ENCODE results near the gene PPM1L. TPM values are rescaled to one million over a fixed set of nuclear protein-coding genes. Genes with fewer than 3 reads are reported as not detected.

The PPM1L gene
- polyA plus RNA-seq, 3 donors, result 5.5 to 9.9 (median 7.8) TPM

GRCh38 chr3:160996811-160997210 is 240.8 kb downstream of the PPM1L start:
- Histone ChIP-seq H3K27ac (ENCODE audit: low read depth in 1 of 2, low read length in 2 of 2) (no peak overlapping the region), H3K27me3 (ENCODE audit: control insufficient read depth in 2 of 2, insufficient read depth in 2 of 2, low read length in 2 of 2) (no peaks in the 10 kb centered on the region), H3K4me2 (replicated peaks; ENCODE audit: extremely low read depth, low read length, poor library complexity, severe bottlenecking) (no peak overlapping the region), H3K9ac (ENCODE audit: insufficient read depth, low read length, poor library complexity, severe bottlenecking) (no peak overlapping the region), H3K4me1 (ENCODE audit: control insufficient read depth in 1 of 2, insufficient read depth in 2 of 2, low read length in 2 of 2) (no peaks in the 10 kb centered on the region), H4K20me1 (ENCODE audit: insufficient read depth, low read length) (no peaks in the 10 kb centered on the region), H3K36me3 (replicated peaks in 1 of 2; ENCODE audit: control insufficient read depth in 1 of 2, insufficient read depth in 2 of 2, low read length in 2 of 2) (no peaks in the 10 kb centered on the region), H2AFZ (ENCODE audit: insufficient read depth, low read depth, low read length, poor library complexity, severe bottlenecking) (no peak overlapping the region), H3K9me3 (replicated peaks in 1 of 2; ENCODE audit: control insufficient read depth in 1 of 2, insufficient read depth in 1 of 2, low read length in 2 of 2) (no peaks in the 10 kb centered on the region), H3K4me3 (replicated peaks in 1 of 3; ENCODE audit: low read depth in 2 of 3, low read length in 3 of 3) (no peak overlapping the region), H3K79me2 (ENCODE audit: insufficient read depth, low read length) (no peaks in the 10 kb centered on the region)
- no peak for DNase-seq
- H3K27ac Mint-ChIP-seq, result no peak overlapping the region
- peaks cover 0 to 3% (median 2%) of the 10 kb centered on the region in 3 donors for H3K27me3 Mint-ChIP-seq (ENCODE audit: low read depth in 3 of 3)
- H3K36me3 Mint-ChIP-seq, result peaks cover 5% of the 10 kb centered on the region in 2 donors
- no peaks in the 10 kb centered on the region for H3K4me1 Mint-ChIP-seq
- intact Hi-C loops (cut with micrococcal nuclease), result no loop called here
- H3K4me3 Mint-ChIP-seq, result no peak overlapping the region
- peaks cover 0 to 7% (median 4%) of the 10 kb centered on the region in 7 donors for H3K9me3 Mint-ChIP-seq
- TF ChIP-seq, protein P1, sequence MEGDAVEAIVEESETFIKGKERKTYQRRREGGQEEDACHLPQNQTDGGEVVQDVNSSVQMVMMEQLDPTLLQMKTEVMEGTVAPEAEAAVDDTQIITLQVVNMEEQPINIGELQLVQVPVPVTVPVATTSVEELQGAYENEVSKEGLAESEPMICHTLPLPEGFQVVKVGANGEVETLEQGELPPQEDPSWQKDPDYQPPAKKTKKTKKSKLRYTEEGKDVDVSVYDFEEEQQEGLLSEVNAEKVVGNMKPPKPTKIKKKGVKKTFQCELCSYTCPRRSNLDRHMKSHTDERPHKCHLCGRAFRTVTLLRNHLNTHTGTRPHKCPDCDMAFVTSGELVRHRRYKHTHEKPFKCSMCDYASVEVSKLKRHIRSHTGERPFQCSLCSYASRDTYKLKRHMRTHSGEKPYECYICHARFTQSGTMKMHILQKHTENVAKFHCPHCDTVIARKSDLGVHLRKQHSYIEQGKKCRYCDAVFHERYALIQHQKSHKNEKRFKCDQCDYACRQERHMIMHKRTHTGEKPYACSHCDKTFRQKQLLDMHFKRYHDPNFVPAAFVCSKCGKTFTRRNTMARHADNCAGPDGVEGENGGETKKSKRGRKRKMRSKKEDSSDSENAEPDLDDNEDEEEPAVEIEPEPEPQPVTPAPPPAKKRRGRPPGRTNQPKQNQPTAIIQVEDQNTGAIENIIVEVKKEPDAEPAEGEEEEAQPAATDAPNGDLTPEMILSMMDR (IDR thresholded peaks at IDR 0.05), result no peak

- Mint-ChIP-seq H3K27ac (no peak overlapping the region), H3K27me3 (ENCODE audit: low read depth in 3 of 3) (peaks cover 0 to 3% (median 2%) of the 10 kb centered on the region in 3 donors), H3K4me3 (no peak overlapping the region), H3K36me3 (peaks cover 0 to 5% of the 10 kb centered on the region in 2 donors), H3K4me1 (no peaks in the 10 kb centered on the region), H3K9me3 (peaks cover 0 to 8% (median 4%) of the 10 kb centered on the region in 7 donors)
- no peak overlapping the region for H3K4me3 ChIP-seq (replicated peaks in 1 of 3; ENCODE audit: low read depth in 2 of 3, low read length in 3 of 3)
- WGBS (ENCODE audit: insufficient coverage), result no CpG with 5 or more reads among the region's 1 CpG
- H3K9me3 ChIP-seq (replicated peaks in 1 of 2; ENCODE audit: control insufficient read depth in 1 of 2, insufficient read depth in 1 of 2, low read length in 2 of 2), result no peaks in the 10 kb centered on the region
- H3K27ac ChIP-seq (ENCODE audit: low read depth in 1 of 2, low read length in 2 of 2), result no peak overlapping the region
- intact Hi-C loops (cut with micrococcal nuclease), result no loop called here
- H3K4me1 ChIP-seq (ENCODE audit: control insufficient read depth in 1 of 2, insufficient read depth in 2 of 2, low read length in 2 of 2), result no peaks in the 10 kb centered on the region
- no peak overlapping the region for H3K4me2 ChIP-seq (replicated peaks; ENCODE audit: extremely low read depth, low read length, poor library complexity, severe bottlenecking)
- H4K20me1 ChIP-seq (ENCODE audit: insufficient read depth, low read length), result no peaks in the 10 kb centered on the region
- TF ChIP-seq, protein P1 (IDR thresholded peaks at IDR 0.05), result no peak
- no peaks in the 10 kb centered on the region for H3K79me2 ChIP-seq (ENCODE audit: insufficient read depth, low read length)
- no peak for DNase-seq
- no peak overlapping the region for H2AFZ ChIP-seq (ENCODE audit: insufficient read depth, low read depth, low read length, poor library complexity, severe bottlenecking)
- H3K27me3 ChIP-seq (ENCODE audit: control insufficient read depth in 2 of 2, insufficient read depth in 2 of 2, low read length in 2 of 2), result no peaks in the 10 kb centered on the region
- H3K9ac ChIP-seq (ENCODE audit: insufficient read depth, low read length, poor library complexity, severe bottlenecking), result no peak overlapping the region
- no peaks in the 10 kb centered on the region for H3K36me3 ChIP-seq (replicated peaks in 1 of 2; ENCODE audit: control insufficient read depth in 1 of 2, insufficient read depth in 2 of 2, low read length in 2 of 2)
Observed at GRCh38 chr3:160998581-160998980, 242.6 kb downstream of the PPM1L start.
